ENCODE data around the gene VSIR. TPM values are rescaled to one million over a fixed set of nuclear protein-coding genes. Genes with fewer than 3 reads are reported as not detected.

The VSIR gene
- total and polyA plus RNA-seq, 9 of the 15 experiments (the other 6 are each of a cell fraction or from before 2014, with no cell fraction given): 0.14 to 20.5 (median 9.3) TPM

DNA sequence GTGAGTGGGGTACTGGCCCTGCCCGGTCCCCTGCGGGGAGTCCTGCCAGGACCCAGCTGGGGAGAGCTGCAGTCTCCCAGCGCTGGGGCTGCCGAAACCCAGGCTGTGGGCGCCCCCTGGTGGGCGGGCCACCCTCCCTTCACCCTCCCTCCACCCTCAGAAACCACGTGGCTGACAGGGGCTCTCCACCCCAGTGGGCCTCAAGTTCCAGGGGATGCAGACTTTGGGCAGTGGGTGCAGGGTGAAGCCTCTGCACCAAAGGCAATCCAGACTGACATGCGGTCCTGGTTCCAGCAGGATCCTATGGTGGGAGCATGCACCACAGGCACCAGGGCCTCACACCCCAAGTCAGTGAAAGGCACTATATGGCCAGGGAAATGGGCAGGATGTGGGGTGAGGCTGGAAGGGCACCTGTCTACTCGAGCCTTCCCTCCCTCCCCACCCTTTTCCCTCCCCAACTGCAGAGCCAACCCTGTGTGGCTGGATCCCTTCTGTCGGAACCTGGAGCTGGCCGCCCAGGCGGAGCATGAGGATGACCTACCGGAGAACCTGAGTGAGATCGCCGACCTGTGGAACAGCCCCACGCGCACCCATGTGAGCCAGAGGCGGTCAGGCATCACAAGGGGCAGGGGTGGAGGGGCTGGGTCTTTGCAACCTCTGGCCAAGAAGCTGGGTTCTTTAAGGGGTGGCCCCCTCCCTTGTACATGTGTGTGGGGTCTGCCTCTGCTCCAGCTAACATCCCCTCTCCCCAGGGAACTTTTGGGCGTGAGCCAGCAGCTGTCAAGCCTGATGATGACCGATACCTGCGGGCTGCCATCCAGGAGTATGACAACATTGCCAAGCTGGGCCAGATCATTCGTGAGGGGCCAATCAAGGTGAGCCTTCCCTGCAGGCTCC lies 38.9 kb upstream of the VSIR start (continued):
- TF ChIP-seq MGA (IDR thresholded peaks at IDR 0.05) (peak; percentile 55), ZKSCAN1 (IDR thresholded peaks at IDR 0.05; ENCODE audit: low read depth, low read length) (0 out of 2 replicates have a peak, but pooled peaks have one; percentile 18), RAD21 (CRISPR knock-in tag; conservative IDR thresholded peaks at IDR 0.05 in 1 of 2, IDR thresholded peaks at IDR 0.05 in 1 of 2) (peak; percentile 96 to 97)
- TF ChIP-seq, protein P1, sequence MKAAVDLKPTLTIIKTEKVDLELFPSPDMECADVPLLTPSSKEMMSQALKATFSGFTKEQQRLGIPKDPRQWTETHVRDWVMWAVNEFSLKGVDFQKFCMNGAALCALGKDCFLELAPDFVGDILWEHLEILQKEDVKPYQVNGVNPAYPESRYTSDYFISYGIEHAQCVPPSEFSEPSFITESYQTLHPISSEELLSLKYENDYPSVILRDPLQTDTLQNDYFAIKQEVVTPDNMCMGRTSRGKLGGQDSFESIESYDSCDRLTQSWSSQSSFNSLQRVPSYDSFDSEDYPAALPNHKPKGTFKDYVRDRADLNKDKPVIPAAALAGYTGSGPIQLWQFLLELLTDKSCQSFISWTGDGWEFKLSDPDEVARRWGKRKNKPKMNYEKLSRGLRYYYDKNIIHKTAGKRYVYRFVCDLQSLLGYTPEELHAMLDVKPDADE (conservative IDR thresholded peaks at IDR 0.05; ENCODE audit: control insufficient read depth, low read depth, low read length): 0 out of 2 replicates have a peak, but pooled peaks have one; percentile 30
- TF ChIP-seq, protein P2, sequence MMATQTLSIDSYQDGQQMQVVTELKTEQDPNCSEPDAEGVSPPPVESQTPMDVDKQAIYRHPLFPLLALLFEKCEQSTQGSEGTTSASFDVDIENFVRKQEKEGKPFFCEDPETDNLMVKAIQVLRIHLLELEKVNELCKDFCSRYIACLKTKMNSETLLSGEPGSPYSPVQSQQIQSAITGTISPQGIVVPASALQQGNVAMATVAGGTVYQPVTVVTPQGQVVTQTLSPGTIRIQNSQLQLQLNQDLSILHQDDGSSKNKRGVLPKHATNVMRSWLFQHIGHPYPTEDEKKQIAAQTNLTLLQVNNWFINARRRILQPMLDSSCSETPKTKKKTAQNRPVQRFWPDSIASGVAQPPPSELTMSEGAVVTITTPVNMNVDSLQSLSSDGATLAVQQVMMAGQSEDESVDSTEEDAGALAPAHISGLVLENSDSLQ (IDR thresholded peaks at IDR 0.05): peak; percentile 45
- TF ChIP-seq, protein P3, sequence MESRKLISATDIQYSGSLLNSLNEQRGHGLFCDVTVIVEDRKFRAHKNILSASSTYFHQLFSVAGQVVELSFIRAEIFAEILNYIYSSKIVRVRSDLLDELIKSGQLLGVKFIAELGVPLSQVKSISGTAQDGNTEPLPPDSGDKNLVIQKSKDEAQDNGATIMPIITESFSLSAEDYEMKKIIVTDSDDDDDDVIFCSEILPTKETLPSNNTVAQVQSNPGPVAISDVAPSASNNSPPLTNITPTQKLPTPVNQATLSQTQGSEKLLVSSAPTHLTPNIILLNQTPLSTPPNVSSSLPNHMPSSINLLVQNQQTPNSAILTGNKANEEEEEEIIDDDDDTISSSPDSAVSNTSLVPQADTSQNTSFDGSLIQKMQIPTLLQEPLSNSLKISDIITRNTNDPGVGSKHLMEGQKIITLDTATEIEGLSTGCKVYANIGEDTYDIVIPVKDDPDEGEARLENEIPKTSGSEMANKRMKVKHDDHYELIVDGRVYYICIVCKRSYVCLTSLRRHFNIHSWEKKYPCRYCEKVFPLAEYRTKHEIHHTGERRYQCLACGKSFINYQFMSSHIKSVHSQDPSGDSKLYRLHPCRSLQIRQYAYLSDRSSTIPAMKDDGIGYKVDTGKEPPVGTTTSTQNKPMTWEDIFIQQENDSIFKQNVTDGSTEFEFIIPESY (CRISPR knock-in tag; IDR thresholded peaks at IDR 0.05): peak; percentile 28; the same call in 1 of the 2 replicates
